SK-N-SH (cell line): ENCODE measurements around the gene SLC25A44.

ENCODE experiments used
- CHD2 ChIP-seq: fragments of 150-350 bp; IDR thresholded peaks from 2 replicates; pipeline ENCODE4 v1.6.1; 2018; ENCODE audit warnings: low read length; ENCODE audit not compliant: partially characterized antibody
- NFIC ChIP-seq: IDR thresholded peaks from 2 replicates; pipeline ENCODE4 v1.4.0; 2012; ENCODE audit warnings: borderline replicate concordance
- TF ChIP-seq, protein P1 (sequence below): fragments of 200-600 bp; sonication (generic); IDR thresholded peaks from 2 replicates; pipeline ENCODE4 v1.6.1; 2017; ENCODE audit warnings: antibody characterized with exemption, mild to moderate bottlenecking, moderate library complexity

DNA sequence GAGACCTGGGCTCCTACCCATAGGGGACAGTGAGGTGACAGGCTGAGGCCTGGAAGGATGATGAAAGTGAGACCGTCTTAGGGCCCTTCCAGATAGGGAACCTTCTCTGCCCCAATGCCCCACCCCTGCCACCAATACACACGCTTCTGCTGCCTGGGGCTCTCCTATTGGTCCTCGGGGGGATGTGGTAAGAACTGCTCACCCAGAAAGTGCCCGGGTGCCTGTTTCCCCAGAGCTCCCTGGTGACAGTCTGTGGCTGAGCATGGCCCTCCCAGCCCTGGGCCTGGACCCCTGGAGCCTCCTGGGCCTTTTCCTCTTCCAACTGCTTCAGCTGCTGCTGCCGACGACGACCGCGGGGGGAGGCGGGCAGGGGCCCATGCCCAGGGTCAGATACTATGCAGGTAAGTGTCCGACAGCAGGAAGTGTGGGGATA, 39.6 kb upstream of the SLC25A44 start:
- TF ChIP-seq, protein P1, sequence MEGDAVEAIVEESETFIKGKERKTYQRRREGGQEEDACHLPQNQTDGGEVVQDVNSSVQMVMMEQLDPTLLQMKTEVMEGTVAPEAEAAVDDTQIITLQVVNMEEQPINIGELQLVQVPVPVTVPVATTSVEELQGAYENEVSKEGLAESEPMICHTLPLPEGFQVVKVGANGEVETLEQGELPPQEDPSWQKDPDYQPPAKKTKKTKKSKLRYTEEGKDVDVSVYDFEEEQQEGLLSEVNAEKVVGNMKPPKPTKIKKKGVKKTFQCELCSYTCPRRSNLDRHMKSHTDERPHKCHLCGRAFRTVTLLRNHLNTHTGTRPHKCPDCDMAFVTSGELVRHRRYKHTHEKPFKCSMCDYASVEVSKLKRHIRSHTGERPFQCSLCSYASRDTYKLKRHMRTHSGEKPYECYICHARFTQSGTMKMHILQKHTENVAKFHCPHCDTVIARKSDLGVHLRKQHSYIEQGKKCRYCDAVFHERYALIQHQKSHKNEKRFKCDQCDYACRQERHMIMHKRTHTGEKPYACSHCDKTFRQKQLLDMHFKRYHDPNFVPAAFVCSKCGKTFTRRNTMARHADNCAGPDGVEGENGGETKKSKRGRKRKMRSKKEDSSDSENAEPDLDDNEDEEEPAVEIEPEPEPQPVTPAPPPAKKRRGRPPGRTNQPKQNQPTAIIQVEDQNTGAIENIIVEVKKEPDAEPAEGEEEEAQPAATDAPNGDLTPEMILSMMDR = no peak
- TF ChIP-seq NFIC = no peak
- no peak for TF ChIP-seq CHD2
